Cerebellar nuclear complex (tissue), 1 donor: ENCODE results near the gene NMRK2.
"Not testable (repeated sequence)": the region's sequence is repeated elsewhere in the genome, so short reads cannot be mapped to it uniquely, and the experiment has no call there.

Source experiments
- DNase-seq, 2 experiments: peaks; one replicate each; lab custom pipeline; 2025; lab: John Stamatoyannopoulos, UW

The NMRK2 gene

DNA sequence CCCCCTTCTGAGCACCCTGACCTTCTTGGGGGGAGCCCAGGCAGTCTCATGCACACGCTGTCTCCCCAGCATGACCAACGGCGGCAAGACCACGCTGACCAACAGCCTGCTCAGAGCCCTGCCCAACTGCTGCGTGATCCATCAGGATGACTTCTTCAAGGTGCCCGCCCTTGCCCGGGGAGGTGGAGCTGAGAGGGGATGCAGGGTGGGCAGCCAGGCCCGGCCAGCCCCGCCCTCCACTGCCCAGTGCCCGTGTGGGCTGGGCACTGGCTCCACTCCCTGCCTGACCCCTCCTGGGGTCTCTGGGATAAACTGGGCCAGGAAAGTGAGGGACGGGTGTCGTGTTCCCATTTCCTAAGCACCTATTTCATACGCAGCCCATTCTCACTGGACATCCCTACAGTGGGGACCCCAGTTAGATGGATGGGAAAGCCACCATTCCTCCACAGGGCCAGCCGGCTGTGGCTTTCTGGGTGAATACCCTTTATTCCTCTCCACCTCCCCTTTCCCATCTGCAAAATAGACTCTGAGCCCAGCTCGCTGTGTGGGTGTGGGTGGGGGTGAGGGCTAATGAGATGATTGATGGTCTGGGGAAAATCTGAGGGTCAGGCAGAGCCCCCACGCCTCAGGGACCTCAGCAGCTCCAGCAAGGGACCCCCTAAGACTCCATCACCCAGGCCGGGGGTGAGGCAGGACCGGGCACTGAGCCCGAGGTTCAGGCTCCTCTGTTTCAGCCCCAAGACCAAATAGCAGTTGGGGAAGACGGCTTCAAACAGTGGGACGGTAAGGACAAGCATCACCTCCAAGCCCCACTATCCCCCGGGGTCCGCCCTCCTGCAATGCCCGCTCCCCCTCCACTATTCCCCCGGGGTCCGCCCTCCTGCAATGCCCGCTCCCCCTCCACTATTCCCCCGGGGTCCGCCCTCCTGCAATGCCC is 3.9 kb downstream of the NMRK2 start:
- no peak for DNase-seq

DNA sequence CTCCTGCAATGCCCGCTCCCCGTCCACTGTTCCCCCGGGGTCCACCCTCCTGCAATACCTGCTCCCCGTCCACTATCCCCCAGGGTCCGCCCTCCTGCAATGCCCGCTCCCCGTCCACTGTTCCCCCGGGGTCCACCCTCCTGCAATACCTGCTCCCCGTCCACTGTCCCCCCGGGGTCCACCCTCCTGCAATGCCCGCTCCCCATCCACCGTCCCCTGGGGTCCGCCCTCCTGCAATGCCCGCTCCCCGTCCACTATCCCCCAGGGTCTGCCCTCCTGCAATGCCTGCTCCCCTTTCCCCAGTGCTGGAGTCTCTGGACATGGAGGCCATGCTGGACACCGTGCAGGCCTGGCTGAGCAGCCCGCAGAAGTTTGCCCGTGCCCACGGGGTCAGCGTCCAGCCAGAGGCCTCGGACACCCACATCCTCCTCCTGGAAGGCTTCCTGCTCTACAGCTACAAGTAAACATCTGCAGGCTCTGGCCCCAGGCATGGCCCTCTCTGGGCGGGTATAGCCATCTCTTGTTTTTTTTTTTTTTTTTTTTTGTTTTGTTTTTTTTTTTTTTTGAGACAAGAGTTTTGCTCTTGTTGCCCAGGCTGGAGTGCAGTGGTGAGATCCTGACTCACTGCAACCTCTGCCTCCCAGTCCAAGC is 5.6 kb downstream of the NMRK2 start:
- DNase-seq, result not testable (repeated sequence)

DNA sequence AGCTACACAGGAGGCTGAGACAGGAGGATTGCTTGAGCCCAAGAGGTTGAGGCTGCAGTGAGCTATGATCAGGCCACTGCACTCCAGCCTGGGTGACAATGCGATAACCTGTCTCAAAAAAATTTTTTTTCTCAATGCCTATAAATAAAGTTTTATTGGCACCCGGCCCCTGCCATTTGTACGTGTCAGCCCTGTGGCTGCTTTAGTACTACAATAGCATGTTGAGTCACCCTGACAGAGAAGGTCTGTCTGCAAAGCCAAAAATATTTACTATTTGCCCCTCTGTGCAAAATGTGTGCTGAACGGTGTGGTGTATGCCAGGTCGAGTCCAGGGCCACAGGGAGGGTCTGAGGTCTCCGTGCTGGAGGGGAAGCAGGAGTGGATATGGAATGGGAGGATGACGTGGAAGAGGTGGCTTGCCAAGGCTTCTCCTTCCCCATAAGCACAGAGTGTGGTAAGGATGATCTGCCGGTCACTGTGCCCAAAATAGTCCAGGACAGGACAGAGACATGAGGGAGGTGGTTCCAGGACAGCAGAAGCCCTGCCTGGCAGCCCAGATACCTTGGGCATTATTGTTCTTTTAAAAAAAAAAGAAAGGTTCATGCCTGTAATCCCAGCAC is 10.0 kb downstream of the NMRK2 start:
- no peak for DNase-seq

DNA sequence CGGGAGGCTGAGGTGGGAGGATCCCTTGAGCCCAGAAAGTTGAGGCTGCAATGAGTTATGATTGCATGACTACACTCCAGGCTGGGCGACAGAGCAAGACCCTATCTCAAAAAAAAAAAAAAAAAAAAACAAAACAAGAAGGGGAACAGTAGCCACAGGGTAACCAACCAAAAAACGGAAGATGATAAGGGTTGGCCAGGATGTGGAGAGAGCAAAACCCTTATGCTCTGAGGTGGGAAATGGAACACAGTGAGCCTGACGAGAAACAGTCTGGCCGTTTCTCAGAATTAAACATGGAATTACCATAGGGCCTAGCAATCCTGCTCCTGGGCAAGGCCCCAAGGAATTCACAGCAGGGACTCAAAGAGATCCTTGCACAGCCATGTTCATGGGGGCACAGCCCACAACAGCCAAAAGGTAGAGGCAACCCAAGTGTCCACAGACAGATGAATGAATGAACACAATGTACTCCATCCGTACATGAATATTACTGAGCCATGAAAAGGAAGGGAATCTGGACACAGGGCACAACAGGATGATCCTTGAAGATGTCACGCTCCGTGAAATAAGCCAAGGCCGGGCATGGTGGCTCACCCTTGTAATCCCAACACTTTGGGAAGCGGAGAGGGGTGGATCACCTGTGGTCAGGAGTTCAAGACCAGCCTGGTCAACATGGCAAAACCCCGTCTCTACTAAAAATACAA is 11.3 kb downstream of the NMRK2 start:
- DNase-seq, result no peak

DNA sequence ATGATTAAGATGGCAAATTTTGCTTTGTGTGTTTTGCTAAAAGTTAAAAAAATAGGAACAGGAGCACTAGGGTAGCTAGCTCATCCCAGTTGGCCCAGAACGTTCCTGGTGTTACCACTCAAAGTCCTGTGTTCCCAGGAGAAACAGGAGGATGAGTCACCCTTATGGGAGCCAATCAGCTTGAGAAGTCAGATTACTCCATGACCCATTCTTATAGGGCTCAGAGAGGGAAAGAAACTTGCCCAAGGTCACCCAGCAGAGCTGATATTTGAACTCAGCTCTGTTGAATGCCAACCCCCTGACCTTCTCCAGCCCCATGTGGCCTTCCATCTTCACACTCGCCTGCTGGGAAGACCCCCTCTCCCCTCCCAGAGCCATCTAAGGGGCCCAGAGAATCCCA is 13.0 kb downstream of the NMRK2 start:
- no peak for DNase-seq

DNA sequence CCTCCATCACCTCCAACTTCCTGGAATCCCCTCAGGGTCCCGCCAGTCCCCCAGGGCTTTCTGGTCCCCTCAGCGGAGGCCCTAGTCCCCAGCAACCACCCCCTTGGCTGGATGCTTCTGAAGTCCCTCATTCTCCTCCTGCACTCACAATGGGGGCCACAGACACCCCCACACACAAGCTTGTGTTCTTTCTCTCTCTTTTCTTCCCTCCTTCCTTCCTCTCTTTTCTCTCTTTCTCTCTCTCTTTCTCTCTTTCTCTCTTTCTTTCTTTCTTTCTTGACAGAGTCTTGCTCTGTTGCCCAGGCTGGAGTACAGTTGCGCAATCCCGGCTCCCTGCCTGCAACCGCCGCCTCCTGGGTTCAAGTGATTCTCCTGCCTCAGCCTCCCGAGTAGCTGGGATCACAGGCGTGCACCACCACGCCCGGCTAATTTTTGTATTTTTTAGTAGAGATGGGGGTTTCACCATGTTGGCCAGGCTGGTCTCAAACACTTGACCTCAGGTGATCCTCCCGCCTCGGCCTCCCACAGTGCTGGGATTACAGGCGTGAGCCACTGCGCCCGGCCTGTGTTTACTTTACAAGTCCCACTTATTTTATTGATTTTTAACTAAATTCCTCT is 14.6 kb downstream of the NMRK2 start:
- DNase-seq, result not testable (repeated sequence)

DNA sequence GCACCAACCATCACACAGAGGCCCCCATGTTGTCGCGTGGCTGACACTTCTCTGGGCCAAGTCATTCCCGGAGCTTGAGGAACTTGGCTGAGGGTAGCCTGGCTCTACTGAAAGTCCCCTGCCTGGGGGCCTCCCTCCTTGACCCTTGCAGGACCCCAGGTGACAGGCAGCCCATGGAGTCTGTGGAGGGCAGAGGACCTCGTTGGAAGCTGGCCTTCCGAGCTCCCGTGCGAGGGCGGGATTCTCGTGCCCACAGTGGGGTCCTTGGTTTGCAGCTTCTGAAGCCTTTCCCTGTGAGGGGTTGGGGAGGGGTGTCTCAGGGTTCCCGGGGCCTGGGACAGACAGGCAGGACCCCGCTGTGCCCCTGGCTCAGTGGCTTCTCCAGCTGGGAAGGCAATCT is 16.4 kb downstream of the NMRK2 start:
- DNase-seq, result no peak

DNA sequence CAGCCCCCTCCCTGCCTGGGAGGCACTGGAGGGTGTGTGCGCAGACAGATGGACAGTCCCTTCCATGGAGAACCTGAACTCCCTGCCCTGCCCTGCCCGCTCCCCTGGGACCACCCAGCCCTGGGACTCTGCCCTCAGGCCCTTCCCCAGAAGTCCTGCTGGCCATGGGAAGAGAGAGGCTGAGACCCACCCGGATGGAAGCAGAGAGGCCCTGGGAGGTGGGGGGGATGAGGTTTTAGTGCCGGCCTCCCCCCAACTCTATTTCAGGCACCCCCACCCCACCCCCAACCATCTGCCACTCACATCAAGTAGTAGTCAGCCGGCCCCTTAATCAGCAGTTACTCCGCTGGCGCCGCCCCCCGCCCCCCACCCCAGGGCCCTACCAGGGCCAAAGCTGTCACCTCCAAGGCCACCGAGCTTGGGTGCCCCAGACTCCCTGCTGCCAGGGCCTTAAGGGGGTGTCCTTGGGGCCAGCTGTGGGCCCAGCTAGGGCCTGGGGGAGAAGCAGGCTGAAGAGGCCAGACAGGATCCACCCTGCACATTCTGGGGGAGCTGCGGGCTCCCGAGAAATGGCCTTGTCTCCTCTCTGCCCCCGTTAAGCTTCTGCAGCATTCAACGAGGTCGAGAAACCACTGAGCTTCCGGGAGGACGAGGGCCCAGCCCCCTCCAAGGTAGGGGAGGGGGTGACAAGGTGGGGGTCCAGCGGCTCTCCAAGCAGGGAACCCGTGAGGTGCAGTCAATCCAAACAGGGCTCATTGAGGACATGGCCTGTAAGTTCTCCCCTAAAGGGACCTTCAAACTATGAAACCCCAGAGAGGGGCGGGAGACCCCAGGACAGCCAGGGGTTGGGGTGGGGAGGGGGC is 17.4 kb downstream of the NMRK2 start:
- no peak for DNase-seq

DNA sequence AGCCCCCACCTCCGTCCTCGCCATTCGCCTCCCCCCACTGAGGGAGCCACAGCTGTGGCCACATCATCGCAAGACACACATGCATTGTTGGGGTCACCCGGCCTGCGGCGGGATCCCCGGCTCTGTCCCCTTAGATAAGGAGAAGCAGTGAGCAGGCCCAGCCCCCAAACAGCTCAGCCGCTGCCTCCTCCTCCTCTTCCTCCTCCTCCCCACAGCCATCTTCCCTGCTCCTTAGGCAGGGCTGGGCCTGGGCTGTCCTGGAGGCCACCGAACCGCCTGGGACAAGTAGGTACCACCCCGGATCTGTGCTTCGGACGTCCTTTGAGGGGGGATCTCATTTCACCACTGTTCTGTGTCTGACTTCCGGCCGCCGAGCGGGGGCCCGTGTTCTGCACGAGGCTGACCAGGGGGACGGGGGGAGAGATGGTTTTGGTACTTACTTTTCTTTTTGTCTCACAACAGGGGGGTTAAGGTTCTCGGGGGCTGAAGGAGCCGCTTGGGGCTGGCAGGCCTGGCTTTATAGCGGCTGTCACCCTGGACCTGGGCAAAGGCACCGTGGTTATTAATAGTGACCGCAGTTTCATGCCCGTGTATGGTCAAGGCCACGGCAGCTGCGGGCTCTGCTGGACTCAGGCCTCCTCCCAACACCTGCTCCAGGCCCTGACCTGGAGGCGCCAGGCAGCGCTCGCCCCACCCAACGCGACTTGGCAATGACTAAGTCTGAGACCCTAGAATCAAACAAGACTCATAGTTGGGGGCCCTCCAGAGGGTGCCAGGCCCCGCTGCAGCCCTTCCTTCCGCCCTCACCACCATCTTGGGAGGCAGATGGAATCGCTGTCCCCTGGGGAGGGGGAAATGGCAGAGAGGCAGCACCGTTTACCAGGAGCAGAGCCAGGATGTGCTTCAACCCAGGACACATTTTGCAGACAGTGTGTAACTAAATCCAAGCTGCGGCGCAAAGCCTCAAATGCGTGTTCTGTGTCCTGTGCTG is 18.3 kb downstream of the NMRK2 start:
- DNase-seq, result peak in 1 of 2 experiments; percentile 48

DNA sequence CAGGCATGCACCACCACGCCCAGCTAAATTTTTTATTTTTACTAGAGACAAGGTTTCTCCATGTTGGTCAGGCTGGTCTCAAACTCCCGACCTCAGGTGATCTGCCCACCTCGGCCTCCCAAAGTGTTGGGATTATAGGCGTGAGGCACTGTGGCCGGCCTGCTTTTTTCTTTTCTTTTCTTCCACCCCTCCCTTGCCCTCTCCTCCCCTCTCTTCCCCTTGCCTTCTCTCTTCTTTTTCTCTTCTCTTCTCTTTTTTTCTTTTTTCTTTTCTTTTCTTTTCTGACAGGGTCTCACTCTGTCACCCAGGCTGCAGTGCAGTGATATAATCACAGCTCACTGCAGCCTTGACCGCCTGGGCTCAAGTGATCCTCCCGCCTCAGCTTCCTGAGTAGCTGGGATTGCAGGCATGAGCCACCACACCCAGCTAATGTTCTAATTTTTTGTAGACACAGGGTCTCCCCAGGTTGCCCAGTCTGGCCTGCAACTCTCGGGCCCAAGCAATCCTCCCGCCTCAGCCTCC is 19.9 kb downstream of the NMRK2 start:
- DNase-seq, result not testable (repeated sequence)

DNA sequence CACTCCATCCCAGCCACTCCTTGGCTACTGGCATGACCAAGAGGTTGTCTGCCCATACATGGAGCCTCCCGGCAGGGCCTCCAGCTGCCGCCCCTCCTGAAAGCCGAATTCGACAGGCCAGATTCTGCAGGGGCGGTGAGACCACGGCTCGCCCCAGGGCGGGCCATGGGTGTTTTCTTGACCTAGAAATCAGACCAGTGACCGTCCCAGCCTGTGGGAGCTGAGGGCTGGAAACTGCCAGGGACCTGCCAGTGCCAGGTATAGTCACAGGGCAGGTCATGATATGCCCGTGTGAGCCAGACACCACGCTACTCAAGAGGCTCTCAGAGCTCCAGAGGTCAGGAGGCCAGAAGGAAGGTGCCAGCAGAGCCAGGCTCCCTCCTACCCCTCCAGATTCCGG is 21.2 kb downstream of the NMRK2 start:
- no peak for DNase-seq

DNA sequence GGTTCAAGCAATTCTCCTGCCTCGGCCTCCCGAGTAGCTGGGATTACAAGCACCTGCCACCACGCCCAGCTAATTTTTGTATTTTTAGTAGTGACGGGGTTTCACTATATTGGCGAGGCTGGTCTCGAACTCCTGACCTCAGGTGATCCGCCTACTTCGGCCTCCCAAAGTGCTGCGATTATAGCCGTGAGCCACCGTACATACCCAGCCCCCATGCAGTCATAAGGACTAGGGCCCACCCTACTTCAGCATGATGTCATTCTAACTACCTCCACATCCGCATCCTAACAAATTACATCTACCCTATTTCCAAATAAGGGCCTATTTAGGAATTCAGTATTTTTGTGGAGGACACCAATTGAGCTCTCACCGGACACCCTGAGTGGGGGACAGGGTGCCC is 22.4 kb downstream of the NMRK2 start:
- not testable (repeated sequence) for DNase-seq

DNA sequence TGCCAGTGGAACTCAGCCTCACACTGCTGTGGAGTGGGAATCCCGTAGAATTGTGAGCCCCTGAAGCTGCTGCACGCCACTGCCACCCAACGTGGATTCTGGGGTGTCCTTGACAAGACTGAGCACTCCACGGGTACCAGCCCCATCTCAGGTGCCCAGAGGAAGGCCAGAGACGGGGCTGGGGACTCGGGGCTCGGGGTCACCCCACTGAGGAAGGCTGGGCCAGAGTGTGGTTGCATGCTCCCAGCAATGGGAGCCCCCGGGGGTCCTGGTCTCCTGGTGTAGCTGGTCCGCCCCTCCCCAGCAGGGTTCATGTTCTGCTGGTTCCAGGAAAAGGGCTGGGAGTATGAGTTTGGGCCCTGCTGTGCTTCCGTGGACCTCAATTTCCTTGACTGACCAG is 22.8 kb downstream of the NMRK2 start:
- DNase-seq, result no peak

DNA sequence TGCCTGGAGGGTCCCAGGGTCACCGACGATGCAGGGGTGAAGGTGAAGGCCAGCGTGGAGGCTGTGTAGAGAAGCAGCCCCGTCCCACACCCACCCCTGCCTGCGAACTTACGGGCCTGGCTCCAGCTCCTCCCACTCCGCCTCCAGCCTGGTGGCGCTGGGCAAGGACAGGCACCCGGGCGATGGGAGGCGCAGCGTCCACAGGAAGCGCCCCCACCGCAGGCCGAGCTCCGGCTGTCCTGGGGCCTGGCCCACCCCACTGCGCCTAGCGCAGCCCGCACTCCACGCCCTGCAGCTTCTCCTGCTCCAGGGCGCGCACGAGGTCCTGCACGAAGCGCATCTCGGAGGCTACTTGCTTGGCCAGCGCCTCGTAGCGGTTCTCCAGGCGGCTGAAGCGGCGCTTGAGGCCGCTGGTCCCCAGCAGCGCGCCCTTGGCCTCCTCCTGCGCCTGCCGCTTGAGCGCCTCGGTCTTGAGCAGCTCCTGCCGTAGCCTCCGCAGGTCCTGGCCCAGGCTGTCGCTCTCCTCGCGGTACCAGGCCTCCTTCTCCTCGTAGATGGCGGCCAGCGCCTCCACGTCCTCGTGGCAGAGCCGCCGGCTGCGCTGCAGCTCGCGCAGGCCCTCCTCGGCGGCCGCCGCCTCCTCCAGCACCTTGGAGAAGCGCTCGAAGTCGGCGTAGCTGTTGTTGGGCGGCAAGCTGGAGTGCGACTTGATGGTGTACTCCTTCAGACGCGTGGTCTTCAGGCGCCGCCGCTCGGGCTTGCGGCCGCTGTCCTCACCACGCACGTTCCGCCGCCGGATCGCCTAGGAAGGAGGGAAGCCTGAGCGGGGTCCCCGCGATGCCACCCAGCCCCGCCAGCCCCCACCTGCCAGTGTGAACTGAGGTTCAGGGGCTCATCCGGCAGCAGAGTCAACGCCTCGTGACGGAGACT is 26.2 kb downstream of the NMRK2 start:
- DNase-seq, result no peak

DNA sequence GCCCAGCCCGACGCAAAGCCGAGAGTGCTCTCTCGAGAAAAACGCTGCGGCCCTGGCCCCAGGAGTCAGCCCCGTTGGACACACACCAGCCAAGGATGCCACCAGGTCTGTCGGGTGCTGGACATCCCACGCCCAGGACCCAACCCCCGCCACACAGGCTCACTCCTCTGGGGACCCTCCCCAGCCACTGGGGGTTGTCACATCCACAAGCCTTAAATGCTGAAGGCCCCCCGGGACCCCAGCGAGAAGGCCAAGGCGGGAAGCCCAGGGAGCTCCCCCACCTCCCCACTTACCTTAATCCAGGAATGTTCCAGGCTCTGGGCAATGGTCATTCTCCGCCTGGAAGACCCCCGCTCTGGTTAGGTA is 26.9 kb downstream of the NMRK2 start:
- no peak for DNase-seq

DNA sequence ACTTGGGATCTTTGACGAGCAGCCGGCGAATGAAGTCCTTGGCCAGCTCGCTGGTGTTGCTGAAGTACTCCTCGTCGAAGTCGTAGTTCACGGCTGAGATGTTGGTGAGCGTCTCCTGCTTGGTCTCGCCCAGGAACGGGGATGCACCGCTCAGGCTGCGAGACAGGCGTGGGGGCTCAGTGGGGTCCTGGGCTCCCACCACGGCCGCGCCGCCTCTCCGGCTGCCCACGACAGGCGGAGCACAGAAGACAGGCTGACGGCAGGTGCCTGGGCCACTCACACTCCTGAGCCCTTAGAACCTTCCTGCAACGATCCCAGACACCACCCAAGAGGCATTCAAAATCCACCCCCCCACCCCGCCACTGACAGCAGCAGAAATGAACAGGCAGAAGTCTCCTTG is 28.1 kb downstream of the NMRK2 start:
- no peak for DNase-seq

DNA sequence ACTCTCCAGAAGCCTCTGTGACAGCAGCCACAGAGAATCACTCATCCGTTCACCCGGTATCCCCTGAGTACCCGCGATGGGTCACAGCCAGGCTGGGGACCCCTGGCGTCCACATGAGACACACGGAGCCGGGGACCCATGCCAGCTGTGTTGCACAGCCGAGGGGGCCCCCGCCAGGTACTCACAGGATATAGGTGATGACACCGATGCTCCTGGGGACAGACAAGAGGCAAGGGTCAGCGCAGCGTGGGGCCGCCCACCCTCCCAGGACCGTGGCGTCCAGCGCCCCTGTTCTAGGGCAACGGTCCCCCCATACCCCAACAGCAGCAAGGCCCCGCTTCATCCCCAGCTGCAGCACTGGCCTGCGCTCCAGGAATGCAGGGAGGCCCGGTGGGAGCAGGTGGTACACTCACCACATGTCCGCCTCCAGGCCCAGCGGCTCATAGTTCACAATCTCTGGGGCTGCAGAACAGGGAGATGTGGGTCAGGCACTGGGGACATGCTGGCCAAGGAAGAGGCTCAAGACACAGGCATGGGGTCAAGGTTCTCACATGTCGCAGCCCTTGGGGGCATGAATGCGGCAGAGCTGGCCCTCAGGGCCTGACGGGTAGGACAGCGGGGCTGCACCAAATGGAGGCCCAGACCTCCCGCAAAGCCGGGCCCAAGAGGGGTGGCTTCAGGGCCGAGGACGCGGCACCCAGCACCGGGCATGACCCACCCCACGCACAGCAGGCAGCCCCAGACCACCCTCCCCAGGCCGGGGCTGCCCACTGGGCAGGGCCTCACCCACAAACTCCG is 30.8 kb downstream of the NMRK2 start:
- no peak for DNase-seq
